Measurements from ENCODE around the gene UAP1.
"Not testable (repeated sequence)": the region's sequence is repeated elsewhere in the genome, so short reads cannot be mapped to it uniquely, and the experiment has no call there.

The UAP1 gene

DNA sequence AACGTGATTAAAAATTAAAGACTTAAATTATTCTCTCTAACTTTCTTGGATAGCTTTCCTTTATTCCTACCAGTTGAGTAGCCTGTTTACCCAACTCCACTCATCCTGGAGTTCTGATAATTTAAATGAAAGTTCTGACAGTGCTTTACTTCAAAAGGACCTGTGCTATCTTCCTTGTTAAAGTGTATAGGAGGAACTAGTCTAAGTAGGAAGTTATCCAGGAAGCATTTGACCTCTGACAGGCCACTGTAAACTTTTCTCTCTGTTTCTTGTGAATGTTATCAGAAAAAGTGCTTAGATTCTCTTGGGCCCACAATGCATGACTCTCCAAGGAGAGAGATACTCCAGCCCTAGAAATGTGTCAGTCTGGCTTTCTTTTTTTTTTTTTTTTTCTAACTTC lies 9.2 kb downstream of the UAP1 start:
- H3K27me3 ChIP-seq (ENCODE audit: control insufficient read depth, insufficient read depth, low read length): no peaks in the 10 kb centered on the region
- H3K27ac ChIP-seq (ENCODE audit: low read depth, low read length): no peak overlapping the region
- peaks cover 5% of the 10 kb centered on the region for H3K4me1 ChIP-seq (ENCODE audit: control insufficient read depth, insufficient read depth, low read length)
- H3K36me3 ChIP-seq (ENCODE audit: control insufficient read depth, insufficient read depth, low read length): peaks cover 3% of the 10 kb centered on the region
- no peak overlapping the region for H3K4me3 ChIP-seq (ENCODE audit: low read length)
- H3K9ac ChIP-seq (ENCODE audit: low read length): no peak overlapping the region

DNA sequence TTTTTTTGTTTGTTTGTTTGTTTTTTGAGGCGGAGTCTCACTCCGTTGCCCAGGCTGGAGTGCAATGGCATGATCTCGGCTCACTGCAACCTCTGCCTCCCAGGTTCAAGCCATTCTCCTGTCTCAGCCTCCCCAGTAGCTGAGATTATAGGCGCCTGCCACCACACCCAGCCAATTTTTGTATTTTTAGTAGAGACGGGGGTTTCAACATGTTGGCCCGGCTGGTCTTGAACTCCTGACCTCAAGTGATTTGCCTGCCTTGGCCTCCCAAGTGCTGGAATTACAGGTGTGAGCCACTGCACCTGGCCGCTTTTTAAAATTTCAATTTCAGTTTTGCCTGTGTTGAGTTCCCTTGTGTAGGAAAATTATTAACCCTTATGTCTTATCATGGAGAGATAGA lies 9.6 kb downstream of the UAP1 start:
- H3K9ac ChIP-seq (ENCODE audit: low read length); H3K27ac ChIP-seq (ENCODE audit: low read depth, low read length); H3K4me3 ChIP-seq (ENCODE audit: low read length); H3K4me1 ChIP-seq (ENCODE audit: control insufficient read depth, insufficient read depth, low read length); H3K27me3 ChIP-seq (ENCODE audit: control insufficient read depth, insufficient read depth, low read length); H3K36me3 ChIP-seq (ENCODE audit: control insufficient read depth, insufficient read depth, low read length): not testable (repeated sequence)

DNA sequence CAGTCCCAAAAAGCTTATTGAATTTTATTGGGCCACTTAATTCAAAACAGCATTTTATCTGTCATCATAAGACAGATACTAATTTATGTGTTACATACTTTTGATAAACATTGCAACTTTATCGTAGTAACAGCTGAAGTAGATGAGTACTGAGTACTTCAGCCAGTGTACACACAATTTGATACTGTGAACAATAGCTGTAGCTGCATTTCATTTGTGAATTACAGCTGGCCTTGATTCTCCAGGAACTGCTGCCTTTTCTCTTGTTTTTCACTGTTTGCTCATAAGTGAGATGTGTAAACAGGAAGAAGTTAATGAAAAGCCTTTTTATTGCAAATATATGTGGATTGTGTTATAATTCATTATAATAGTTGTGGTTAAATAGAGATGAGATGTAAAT lies 10.2 kb downstream of the UAP1 start:
- Histone ChIP-seq H3K36me3 (ENCODE audit: control insufficient read depth, insufficient read depth, low read length) (peaks cover 3% of the 10 kb centered on the region), H3K9ac (ENCODE audit: low read length) (no peak overlapping the region), H3K27ac (ENCODE audit: low read depth, low read length) (no peak overlapping the region), H3K27me3 (ENCODE audit: control insufficient read depth, insufficient read depth, low read length) (no peaks in the 10 kb centered on the region), H3K4me1 (ENCODE audit: control insufficient read depth, insufficient read depth, low read length) (peaks cover 5% of the 10 kb centered on the region), H3K4me3 (ENCODE audit: low read length) (no peak overlapping the region)

DNA sequence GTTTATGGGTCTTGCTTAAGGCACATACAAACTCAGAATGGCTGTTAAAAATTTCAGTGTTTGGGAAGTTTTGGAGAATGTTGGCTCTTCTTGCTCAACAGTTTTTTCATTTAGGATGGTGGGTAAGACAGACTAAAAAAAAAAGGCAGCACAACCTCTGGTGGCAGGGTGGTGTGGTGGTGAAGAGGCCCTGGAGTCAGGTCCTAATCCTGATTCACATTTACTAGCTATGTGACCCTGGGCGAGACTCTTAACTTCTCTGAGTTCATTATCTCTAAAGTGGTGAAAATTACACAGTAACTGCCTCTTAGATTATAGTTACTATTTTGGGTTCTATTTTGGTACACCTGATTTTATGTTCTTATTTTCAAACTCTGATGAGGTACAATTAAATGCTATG lies 11.6 kb downstream of the UAP1 start:
- Histone ChIP-seq H3K4me1 (ENCODE audit: control insufficient read depth, insufficient read depth, low read length) (peaks cover 5% of the 10 kb centered on the region), H3K4me3 (ENCODE audit: low read length) (no peak overlapping the region), H3K27ac (ENCODE audit: low read depth, low read length) (no peak overlapping the region), H3K27me3 (ENCODE audit: control insufficient read depth, insufficient read depth, low read length) (no peaks in the 10 kb centered on the region), H3K9ac (ENCODE audit: low read length) (no peak overlapping the region), H3K36me3 (ENCODE audit: control insufficient read depth, insufficient read depth, low read length) (peaks cover 4% of the 10 kb centered on the region)

DNA sequence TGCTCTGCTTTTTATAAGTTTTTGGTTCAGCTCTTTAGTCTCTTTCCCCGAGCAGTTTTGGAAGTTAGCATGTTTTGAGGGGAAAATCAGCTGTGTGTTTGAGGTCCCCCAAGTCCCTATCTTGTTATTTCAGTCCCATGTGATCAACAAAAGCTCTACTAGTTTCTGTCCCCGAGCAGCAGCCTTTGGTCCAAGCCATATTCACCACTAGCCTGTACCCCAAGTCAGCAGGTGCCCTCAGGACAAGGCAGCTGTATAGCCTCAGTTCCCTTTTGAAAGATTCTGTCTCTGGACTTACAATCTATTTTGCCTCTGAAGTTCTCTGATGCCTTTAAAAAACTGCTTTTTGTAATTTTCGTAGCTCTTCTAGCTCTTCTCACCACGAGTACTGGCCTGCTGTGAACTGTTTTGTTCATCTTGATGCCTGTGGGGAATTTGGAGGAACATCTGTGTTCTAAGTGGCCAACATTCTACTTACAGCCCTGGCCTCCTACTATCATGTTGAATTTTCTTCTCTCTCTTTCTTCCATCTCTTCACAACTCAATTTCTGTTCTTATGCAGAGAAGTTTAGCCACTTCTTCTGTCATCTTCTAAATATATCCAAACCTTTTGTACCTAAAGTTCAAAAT lies 16.7 kb downstream of the UAP1 start:
- Histone ChIP-seq H3K4me3 (ENCODE audit: low read length) (no peak overlapping the region), H3K27me3 (ENCODE audit: control insufficient read depth, insufficient read depth, low read length) (no peaks in the 10 kb centered on the region), H3K4me1 (ENCODE audit: control insufficient read depth, insufficient read depth, low read length) (peaks cover 2% of the 10 kb centered on the region), H3K36me3 (ENCODE audit: control insufficient read depth, insufficient read depth, low read length) (peaks cover 9% of the 10 kb centered on the region), H3K27ac (ENCODE audit: low read depth, low read length) (no peak overlapping the region), H3K9ac (ENCODE audit: low read length) (no peak overlapping the region)

DNA sequence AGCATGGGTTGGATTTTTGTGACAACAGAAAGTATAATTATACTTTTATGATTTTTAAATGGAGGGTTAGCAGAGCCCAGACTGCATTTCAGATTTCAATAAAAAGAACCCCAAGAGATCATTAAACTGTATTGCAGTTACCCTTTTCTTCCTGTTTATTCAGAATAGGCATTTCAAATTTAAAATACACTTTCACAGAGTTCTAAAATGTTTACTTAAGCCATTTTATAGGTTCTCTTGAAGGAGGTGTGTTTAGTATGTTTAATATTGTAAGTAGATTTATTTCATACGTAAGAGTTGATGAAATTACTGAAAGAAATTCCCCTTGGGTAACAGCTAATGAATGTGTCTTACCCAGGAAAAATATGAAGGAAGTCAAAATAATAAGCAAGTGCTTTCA lies 17.4 kb downstream of the UAP1 start:
- Histone ChIP-seq H3K36me3 (ENCODE audit: control insufficient read depth, insufficient read depth, low read length) (peaks cover 9% of the 10 kb centered on the region), H3K27me3 (ENCODE audit: control insufficient read depth, insufficient read depth, low read length) (no peaks in the 10 kb centered on the region), H3K27ac (ENCODE audit: low read depth, low read length) (no peak overlapping the region), H3K9ac (ENCODE audit: low read length) (no peak overlapping the region), H3K4me1 (ENCODE audit: control insufficient read depth, insufficient read depth, low read length) (peaks cover 2% of the 10 kb centered on the region), H3K4me3 (ENCODE audit: low read length) (no peak overlapping the region)

DNA sequence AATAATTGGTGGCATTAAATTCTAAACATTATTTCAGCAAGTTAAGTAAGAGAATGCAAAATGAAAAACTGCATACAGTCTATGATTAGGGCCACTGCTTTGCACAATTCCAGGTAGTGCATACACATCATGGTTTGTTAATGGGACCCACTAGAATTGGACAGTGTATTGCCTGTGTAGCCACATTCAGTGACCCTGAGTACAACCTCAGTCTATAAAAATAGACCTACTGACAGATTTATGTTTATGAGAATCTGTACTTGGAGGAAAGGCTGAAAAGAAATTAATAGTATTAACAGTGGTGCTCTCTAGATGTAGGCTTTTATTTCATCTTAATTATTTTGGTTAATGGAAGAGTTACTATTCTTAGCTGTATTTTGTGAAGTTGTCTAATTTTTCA lies 18.8 kb downstream of the UAP1 start:
- H3K4me3 ChIP-seq (ENCODE audit: low read length): no peak overlapping the region
- peaks cover 2% of the 10 kb centered on the region for H3K4me1 ChIP-seq (ENCODE audit: control insufficient read depth, insufficient read depth, low read length)
- no peak overlapping the region for H3K27ac ChIP-seq (ENCODE audit: low read depth, low read length)
- peaks cover 9% of the 10 kb centered on the region for H3K36me3 ChIP-seq (ENCODE audit: control insufficient read depth, insufficient read depth, low read length)
- H3K27me3 ChIP-seq (ENCODE audit: control insufficient read depth, insufficient read depth, low read length): no peaks in the 10 kb centered on the region
- no peak overlapping the region for H3K9ac ChIP-seq (ENCODE audit: low read length)

DNA sequence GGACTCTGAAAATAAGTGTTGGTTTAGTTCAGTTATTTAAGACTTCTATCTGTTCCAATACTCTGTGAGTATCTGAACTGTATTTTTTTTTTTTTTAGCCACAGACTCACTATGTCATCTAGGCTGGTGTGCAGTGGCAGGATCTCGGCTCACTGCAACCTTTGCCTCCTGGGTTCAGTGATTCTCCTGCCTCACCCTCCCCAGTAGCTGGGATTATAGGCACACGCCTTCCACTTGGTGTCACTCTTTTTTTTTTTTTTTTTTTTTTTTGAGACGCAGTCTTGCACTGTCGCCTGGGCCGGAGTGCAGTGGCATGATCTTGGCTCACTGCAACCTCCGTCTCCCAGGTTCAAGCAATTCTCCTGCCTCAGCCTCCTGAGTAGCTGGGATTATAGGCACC lies 21.4 kb downstream of the UAP1 start:
- not testable (repeated sequence) for H3K27me3 ChIP-seq (ENCODE audit: control insufficient read depth, insufficient read depth, low read length); H3K36me3 ChIP-seq (ENCODE audit: control insufficient read depth, insufficient read depth, low read length)

DNA sequence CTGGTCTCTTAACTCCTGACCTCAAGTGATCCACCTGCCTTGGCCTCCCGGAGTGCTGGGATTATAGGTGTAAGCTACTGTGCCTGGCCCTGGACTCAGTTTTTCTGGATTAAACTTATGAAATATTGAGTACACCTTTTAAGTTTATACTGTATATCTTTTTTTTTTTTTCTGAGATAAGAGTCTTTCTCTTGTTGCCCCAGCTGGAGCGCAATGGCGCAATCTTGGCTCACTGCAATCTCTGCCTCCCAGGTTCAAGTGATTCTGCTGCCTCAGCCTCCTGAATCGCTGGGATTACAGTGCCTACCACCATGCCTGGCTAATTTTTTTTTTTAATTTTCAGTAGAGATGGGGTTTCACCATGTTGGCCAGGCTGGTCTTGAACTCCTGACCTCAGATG lies 23.6 kb downstream of the UAP1 start:
- H3K4me3 ChIP-seq (ENCODE audit: low read length); H3K4me1 ChIP-seq (ENCODE audit: control insufficient read depth, insufficient read depth, low read length); H3K27ac ChIP-seq (ENCODE audit: low read depth, low read length); H3K9ac ChIP-seq (ENCODE audit: low read length); H3K27me3 ChIP-seq (ENCODE audit: control insufficient read depth, insufficient read depth, low read length); H3K36me3 ChIP-seq (ENCODE audit: control insufficient read depth, insufficient read depth, low read length): not testable (repeated sequence)

More for the DNA sequence above, 21.4 kb downstream of the UAP1 start:
- H3K4me3 ChIP-seq (ENCODE audit: low read length); H3K4me1 ChIP-seq (ENCODE audit: control insufficient read depth, insufficient read depth, low read length); H3K27ac ChIP-seq (ENCODE audit: low read depth, low read length); H3K9ac ChIP-seq (ENCODE audit: low read length): not testable (repeated sequence)

DNA sequence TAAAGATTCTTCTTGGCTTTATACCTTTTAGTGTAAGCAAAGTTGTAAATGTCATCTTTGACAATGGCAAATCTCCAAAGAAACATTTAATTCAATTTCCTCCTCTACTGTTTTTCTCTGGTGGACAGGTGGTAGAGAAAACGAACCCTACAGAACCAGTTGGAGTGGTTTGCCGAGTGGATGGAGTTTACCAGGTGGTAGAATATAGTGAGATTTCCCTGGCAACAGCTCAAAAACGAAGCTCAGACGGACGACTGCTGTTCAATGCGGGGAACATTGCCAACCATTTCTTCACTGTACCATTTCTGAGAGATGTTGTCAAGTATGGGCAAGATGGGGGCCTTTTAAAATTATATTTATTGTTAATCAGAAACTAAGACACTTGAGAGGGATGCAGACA lies 25.8 kb downstream of the UAP1 start:
- Histone ChIP-seq H3K4me1 (ENCODE audit: control insufficient read depth, insufficient read depth, low read length) (no peaks in the 10 kb centered on the region), H3K27ac (ENCODE audit: low read depth, low read length) (no peak overlapping the region), H3K36me3 (ENCODE audit: control insufficient read depth, insufficient read depth, low read length) (peaks cover 4% of the 10 kb centered on the region), H3K9ac (ENCODE audit: low read length) (no peak overlapping the region), H3K4me3 (ENCODE audit: low read length) (no peak overlapping the region), H3K27me3 (ENCODE audit: control insufficient read depth, insufficient read depth, low read length) (no peaks in the 10 kb centered on the region)

DNA sequence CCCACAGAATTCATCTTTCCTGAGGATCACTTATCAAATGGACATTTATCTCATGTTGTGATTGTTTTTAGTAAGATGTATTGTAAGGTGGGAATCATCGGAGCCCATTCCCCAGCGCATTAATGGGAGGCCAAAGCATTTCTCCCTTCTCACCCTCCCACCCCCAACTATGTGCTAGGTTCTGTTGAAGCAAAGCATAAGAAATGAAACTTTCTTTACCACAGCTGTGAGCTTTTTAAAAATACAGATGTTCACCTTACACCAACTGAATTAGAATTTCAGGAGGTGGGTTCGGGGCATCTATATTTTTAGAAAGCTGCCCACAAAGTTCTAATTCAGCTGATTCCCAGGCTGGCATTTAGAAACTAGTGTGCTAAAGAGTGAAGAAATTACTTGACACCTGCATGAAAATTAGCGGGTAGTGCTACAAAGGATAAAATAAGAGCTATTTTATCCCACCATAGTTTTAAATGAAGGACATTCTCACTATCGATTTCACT lies 26.3 kb downstream of the UAP1 start:
- Histone ChIP-seq H3K4me3 (ENCODE audit: low read length) (no peak overlapping the region), H3K4me1 (ENCODE audit: control insufficient read depth, insufficient read depth, low read length) (no peaks in the 10 kb centered on the region), H3K27ac (ENCODE audit: low read depth, low read length) (no peak overlapping the region), H3K36me3 (ENCODE audit: control insufficient read depth, insufficient read depth, low read length) (peaks cover 4% of the 10 kb centered on the region), H3K9ac (ENCODE audit: low read length) (no peak overlapping the region), H3K27me3 (ENCODE audit: control insufficient read depth, insufficient read depth, low read length) (no peaks in the 10 kb centered on the region)

DNA sequence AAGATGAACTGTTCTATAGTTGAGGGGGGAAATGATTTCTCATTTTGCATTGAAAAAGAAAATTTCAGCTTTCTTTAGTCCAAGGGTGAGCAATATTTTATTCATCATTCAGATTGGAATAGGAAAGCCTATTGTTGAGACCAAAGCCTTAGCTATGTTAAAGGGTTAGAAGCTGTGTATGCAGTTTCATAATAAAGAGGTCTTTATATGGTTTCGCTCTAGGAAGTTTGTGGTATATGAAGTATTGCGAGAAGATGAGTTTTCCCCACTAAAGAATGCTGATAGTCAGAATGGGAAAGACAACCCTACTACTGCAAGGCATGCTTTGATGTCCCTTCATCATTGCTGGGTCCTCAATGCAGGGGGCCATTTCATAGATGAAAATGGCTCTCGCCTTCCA lies 28.6 kb downstream of the UAP1 start:
- H3K4me1 ChIP-seq (ENCODE audit: control insufficient read depth, insufficient read depth, low read length): no peaks in the 10 kb centered on the region
- H3K27me3 ChIP-seq (ENCODE audit: control insufficient read depth, insufficient read depth, low read length): no peaks in the 10 kb centered on the region
- peaks cover 4% of the 10 kb centered on the region for H3K36me3 ChIP-seq (ENCODE audit: control insufficient read depth, insufficient read depth, low read length)
- H3K9ac ChIP-seq (ENCODE audit: low read length): no peak overlapping the region
- no peak overlapping the region for H3K27ac ChIP-seq (ENCODE audit: low read depth, low read length)
- no peak overlapping the region for H3K4me3 ChIP-seq (ENCODE audit: low read length)

DNA sequence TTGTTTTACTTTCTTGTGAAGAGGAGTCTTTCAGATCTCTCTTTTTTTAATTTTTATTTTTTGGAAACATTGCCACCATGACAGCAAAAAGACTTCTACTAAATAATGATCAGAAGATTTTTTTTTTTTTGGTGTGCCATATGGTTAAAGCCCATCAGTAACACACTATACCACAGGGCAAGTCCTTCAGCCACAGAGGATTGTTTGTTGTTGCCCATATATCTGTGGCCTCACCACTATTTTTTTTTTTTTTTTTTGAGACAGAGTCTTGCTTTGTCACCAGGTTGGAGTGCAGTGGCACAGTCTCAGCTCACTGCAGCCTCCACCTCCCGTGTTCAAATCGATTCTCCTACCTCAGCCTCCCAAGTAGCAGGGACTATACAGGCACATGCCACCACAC lies 29.2 kb downstream of the UAP1 start:
- H3K9ac ChIP-seq (ENCODE audit: low read length): no peak overlapping the region
- H3K27ac ChIP-seq (ENCODE audit: low read depth, low read length): no peak overlapping the region
- H3K4me1 ChIP-seq (ENCODE audit: control insufficient read depth, insufficient read depth, low read length): no peaks in the 10 kb centered on the region
- no peak overlapping the region for H3K4me3 ChIP-seq (ENCODE audit: low read length)
- H3K27me3 ChIP-seq (ENCODE audit: control insufficient read depth, insufficient read depth, low read length): no peaks in the 10 kb centered on the region
- peaks cover 4% of the 10 kb centered on the region for H3K36me3 ChIP-seq (ENCODE audit: control insufficient read depth, insufficient read depth, low read length)
